HG03045 (cell line): ENCODE results near the gene TMEM131.
"Not testable (repeated sequence)": the region's sequence is repeated elsewhere in the genome, so short reads cannot be mapped to it uniquely, and the experiment has no call there.

Experiments used
- ATAC-seq: cut with Tn5 transposase; IDR thresholded peaks from one replicate; pipeline ENCODE4 v1.9.1; 2021; ENCODE audit warnings: mild to moderate bottlenecking, moderate library complexity; ENCODE audit not compliant: unreplicated experiment

Gene TMEM131

GRCh38 chr2:97821862-97822261, 173.9 kb downstream of the TMEM131 start:
- not testable (repeated sequence) for ATAC-seq

DNA sequence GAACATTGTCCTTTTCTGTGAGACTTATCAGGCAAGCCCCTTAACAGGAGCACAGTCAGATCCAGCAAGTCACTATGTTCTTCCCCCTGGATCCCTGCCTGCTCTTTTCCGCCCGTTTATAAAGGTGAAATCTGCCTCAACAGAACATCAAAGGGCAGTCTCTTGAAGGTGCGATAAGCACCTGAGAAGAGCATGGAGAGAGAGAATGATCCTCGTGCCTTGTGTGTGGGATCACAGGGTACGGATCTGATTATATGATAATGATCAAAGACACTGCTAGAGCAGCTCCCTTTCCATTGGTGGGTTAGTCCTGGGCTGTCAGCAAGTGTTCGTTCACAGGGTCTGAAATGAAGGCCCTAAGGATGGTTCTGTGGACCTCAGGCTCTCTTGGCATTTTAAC, 176.0 kb downstream of the TMEM131 start:
- no peak for ATAC-seq

DNA sequence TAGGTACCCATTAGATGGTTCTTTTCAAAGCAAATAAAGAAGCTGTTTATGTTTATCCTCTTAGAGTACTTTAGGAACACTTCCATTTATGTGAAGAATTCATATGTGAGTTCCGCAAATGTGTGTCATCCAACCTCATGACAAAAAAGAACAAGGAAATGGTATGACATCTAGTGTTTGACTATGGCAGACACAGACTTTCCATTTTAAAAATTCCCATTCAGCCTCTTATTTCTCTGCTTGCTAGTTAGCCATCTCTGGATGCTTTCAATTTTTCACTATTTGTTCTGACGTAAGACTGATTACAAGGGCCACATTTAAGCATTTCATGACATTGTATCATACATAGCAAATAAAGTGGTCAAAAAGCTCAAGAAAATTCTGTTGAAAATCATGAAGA, 179.3 kb downstream of the TMEM131 start:
- no peak for ATAC-seq

DNA sequence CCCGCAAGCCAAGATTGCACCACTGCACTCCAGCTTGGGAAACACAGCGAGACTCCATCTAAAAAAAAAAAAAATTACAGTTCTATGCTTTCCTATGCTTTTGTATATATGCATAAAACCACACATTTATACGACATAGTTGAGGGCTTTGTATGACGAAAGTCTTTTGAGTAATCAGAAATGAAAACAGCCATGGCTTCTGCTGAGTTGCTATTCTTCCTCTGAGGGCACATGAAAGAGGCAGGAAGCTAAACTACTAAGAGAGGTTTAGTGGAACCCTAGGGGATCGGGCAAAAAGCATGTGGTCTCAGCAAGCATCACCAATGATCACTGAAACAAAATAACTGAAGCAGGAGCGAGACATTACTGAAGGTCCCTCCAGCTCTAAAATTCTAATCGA, 182.8 kb downstream of the TMEM131 start:
- ATAC-seq = no peak

GRCh38 chr2:97808816-97809215, 186.9 kb downstream of the TMEM131 start:
- no peak for ATAC-seq

- ATAC-seq = no peak
These were observed 188.8 kb downstream of the TMEM131 start for GRCh38 chr2:97806738-97807618.

DNA sequence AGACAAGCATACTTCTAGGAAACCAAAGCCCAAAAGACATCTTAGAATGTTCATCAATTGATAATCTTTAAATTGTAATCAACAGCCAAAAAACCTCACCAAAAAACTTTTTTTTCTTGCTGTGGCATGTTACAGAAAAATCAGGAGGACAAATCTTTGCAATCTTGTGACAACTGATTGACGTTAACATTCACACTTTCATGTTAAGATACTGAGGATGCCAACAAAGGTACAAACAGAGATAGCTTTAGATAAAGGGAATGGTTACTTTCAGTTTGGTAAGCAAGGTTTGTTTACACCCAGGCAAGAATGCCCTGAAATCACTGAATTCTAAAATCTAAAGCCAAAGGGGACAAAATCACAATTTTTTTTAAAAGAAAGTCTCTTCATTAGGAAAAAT, 190.0 kb downstream of the TMEM131 start:
- ATAC-seq = no peak

GRCh38 chr2:97801028-97801427, 194.7 kb downstream of the TMEM131 start:
- ATAC-seq = no peak

GRCh38 chr2:97798416-97798815, 197.3 kb downstream of the TMEM131 start:
- no peak for ATAC-seq

DNA sequence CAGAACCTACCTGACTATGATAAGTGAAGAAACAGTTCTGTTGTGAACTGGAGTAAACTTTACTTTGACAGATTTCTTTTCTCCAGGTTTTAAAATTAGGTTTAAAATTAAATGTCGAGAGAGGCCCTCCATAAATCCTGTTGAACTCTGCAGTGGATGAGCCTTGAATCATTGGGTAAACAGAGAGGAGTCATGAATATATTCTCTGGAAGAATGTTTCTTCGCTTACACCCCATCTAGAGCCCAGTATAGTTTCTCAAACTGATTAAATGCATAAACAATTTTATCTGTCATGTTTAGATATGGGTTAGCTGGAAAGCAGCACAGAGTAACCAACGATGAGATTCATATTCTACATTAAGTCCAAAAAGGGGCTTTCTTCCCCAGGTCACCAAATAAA, 198.4 kb downstream of the TMEM131 start:
- ATAC-seq = no peak

- ATAC-seq = no peak
These were observed 199.2 kb downstream of the TMEM131 start for GRCh38 chr2:97796465-97797126.

GRCh38 chr2:97792416-97792815, 203.3 kb downstream of the TMEM131 start:
- no peak for ATAC-seq

DNA sequence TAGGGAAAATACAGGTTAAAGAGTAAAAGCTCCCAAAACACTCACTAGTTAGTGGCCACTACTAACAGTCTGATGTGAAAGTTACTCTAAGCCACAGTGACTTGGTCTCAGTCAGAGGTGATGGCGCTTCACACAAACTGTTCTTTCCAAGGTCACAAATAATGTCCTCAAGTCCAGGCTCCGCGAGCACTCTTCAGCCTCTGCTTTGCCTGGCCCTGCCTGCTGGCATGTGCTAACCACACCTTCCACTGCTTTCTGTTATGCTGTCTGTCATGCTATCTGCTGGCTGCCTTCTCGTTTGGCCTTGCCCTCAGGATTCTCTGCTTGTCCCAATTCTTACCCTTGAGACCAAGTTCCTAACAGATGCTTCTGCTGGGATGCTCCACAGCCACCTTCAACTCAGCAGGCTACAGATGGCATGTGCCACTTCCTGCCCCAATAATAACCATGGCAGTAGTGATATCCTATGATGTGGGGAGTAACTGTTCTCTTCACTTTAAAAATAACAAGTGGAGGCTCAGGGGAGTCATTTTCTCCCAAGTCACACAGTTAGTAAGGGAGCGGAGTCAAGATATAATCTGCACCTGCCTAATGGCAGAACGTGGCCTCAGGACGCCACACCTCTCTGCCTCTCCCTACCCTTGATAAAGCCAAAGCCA, 206.6 kb downstream of the TMEM131 start:
- no peak for ATAC-seq

DNA sequence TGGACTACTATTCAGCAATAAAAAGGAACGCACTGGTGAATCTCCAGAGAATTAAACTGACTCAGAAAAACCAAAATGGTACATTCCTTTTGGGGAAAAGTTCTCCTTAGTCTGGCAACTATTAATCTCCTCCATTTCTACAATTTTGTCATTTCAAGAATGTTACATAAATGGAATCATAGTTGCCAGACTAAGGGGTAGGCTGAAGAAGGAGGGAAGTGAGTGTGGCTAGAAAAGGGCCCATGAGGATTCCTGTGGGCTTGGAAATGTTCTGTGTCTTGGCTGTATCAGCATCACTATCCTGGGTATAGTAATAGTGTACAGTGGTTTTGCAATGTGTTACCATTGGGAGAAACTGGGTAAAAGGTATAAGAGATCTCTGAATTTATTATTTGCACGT, 209.9 kb downstream of the TMEM131 start:
- ATAC-seq = no peak

- no peak for ATAC-seq
These were observed 210.8 kb downstream of the TMEM131 start for GRCh38 chr2:97784953-97785352.

GRCh38 chr2:97781981-97782380, 213.8 kb downstream of the TMEM131 start:
- no peak for ATAC-seq

GRCh38 chr2:97779141-97779540, 216.6 kb downstream of the TMEM131 start:
- ATAC-seq = no peak

DNA sequence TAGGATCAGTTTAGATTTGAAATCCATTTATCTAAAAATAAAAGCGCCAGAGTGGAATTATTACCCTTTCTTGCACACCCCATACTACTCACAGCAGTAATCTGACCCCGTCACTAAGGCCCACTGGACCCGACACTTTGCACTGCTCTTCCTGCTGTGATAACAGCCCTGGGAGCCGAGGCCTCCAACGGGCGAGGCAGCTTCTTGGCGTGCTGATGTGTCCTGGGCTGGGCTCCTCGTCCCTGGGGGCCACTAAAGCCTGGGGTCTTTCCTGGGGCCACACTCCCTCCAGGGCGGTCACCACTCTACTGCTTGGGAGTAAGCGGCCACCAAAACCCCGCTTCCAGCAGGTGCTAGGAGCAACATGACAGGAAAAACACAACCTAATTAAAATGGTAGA, 220.7 kb downstream of the TMEM131 start:
- ATAC-seq = no peak

GRCh38 chr2:97774425-97774824, 221.3 kb downstream of the TMEM131 start:
- ATAC-seq = no peak

DNA sequence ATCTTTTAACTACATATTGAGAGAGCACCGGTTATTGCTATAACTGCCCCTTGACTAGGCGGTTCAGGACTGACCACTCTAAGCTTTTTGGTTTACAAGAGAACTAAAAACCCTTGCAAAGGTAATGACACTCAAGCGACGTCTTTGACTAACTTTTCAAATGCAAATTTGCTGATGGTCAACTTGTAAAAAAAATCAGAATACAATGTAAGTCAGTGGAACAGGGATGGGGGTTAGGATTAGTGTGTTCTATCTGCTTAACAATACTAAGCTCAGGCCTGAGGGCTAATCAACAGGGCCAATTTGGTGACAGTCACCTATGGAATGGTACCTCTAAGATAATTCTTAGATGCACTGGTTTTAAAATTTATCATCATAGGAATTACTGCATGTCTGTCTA, 225.3 kb downstream of the TMEM131 start:
- ATAC-seq = no peak

- ATAC-seq = no peak
These were observed 226.0 kb downstream of the TMEM131 start for GRCh38 chr2:97769711-97770110.

GRCh38 chr2:97769308-97769707, 226.4 kb downstream of the TMEM131 start:
- no peak for ATAC-seq
